Erythroblast (primary cell): ENCODE results near the gene UBL5.

ENCODE experiments used
- GATA1 ChIP-seq: IDR thresholded peaks from 2 replicates; pipeline ENCODE4 v1.6.1; 2011; ENCODE audit warnings: low read depth, mild to moderate bottlenecking, control low read depth, low read length, moderate library complexity
- POLR2A ChIP-seq: IDR thresholded peaks from 2 replicates; pipeline ENCODE4 v1.6.1; 2011; ENCODE audit warnings: mild to moderate bottlenecking, low read length

GRCh38 chr19:9856609-9857008 lies 28.9 kb downstream of the UBL5 start:
- TF ChIP-seq POLR2A (no peak), GATA1 (no peak)
